Measurements from ENCODE around the gene CDK4. TPM values are rescaled to one million over a fixed set of nuclear protein-coding genes. Genes with fewer than 3 reads are reported as not detected.

Gene CDK4
- total RNA-seq, 3 donors from 2014 or later: 41.4 to 62.7 (median 60.2) TPM

GRCh38 chr12:57781801-57782200 lies 29.7 kb upstream of the CDK4 start:
- intact Hi-C loops (cut with DNase I, micrococcal nuclease): no loop called here
- ATAC-seq (no peak), DNase-seq (no peak)
- Histone ChIP-seq H3K4me3 (no peak overlapping the region), H3K4me1 (ENCODE audit: low read depth) (peaks cover 10% of the 10 kb centered on the region), H3K9me3 (no peaks in the 10 kb centered on the region), H3K36me3 (ENCODE audit: low read depth) (peaks cover 8% of the 10 kb centered on the region)
- no peak for TF ChIP-seq CTCF (IDR thresholded peaks at IDR 0.05)

GRCh38 chr12:57781244-57781643 lies 29.1 kb upstream of the CDK4 start:
- peaks cover 2% of the 10 kb centered on the region for H3K36me3 ChIP-seq (ENCODE audit: low read depth)
- peaks cover 10% of the 10 kb centered on the region for H3K4me1 ChIP-seq (ENCODE audit: low read depth)
- H3K9me3 ChIP-seq: no peaks in the 10 kb centered on the region
- no peak for ATAC-seq
- TF ChIP-seq CTCF (IDR thresholded peaks at IDR 0.05): no peak
- intact Hi-C loops (cut with DNase I, micrococcal nuclease): no loop called here
- H3K4me3 ChIP-seq: no peak overlapping the region
- no peak for DNase-seq

GRCh38 chr12:57780284-57780897 lies 28.3 kb upstream of the CDK4 start:
- no peak for DNase-seq
- Histone ChIP-seq H3K4me3 (no peak overlapping the region), H3K4me1 (ENCODE audit: low read depth) (peaks cover 10% of the 10 kb centered on the region), H3K9me3 (no peaks in the 10 kb centered on the region), H3K36me3 (ENCODE audit: low read depth) (no peaks in the 10 kb centered on the region)
- intact Hi-C loops (cut with DNase I, micrococcal nuclease): no loop called here
- no peak for TF ChIP-seq CTCF (IDR thresholded peaks at IDR 0.05)
- no peak for ATAC-seq

- DNase-seq (no peak), ATAC-seq (no peak)
- no peaks in the 10 kb centered on the region for H3K36me3 ChIP-seq (ENCODE audit: low read depth)
- H3K9me3 ChIP-seq: no peaks in the 10 kb centered on the region
- peaks cover 10% of the 10 kb centered on the region for H3K4me1 ChIP-seq (ENCODE audit: low read depth)
- intact Hi-C loops (cut with DNase I, micrococcal nuclease): no loop called here
- TF ChIP-seq CTCF (IDR thresholded peaks at IDR 0.05): no peak
- no peak overlapping the region for H3K4me3 ChIP-seq
These were observed 27.6 kb upstream of the CDK4 start for GRCh38 chr12:57779736-57780135.

- intact Hi-C loops (cut with DNase I, micrococcal nuclease): no loop called here
- no peaks in the 10 kb centered on the region for H3K9me3 ChIP-seq
- no peak overlapping the region for H3K4me3 ChIP-seq
These were observed 25.8 kb upstream of the CDK4 start for GRCh38 chr12:57777911-57778310.

More at GRCh38 chr12:57777911-57778310, 25.8 kb upstream of the CDK4 start:
- Histone ChIP-seq H3K4me1 (ENCODE audit: low read depth) (peaks cover 6% of the 10 kb centered on the region), H3K36me3 (ENCODE audit: low read depth) (no peaks in the 10 kb centered on the region)
- no peak for TF ChIP-seq CTCF (IDR thresholded peaks at IDR 0.05)
- ATAC-seq (no peak), DNase-seq (no peak)

All from mucosa of descending colon (tissue), 3 donors.